Left renal pelvis (tissue), 4 donors: ENCODE measurements around the gene CFL1. TPM values are rescaled to one million over a fixed set of nuclear protein-coding genes. Genes with fewer than 3 reads are reported as not detected.
"Not testable (repeated sequence)": the region's sequence is repeated elsewhere in the genome, so short reads cannot be mapped to it uniquely, and the experiment has no call there.

Source experiments
- DNase-seq, 4 donors: peaks; one replicate each; pipeline ENCODE4 v3.0.0-alpha.2; 2013; ENCODE audit warnings: low read depth in 4 of 4, low spot score in 3 of 4
- polyA plus RNA-seq, 4 donors: library from polyadenylated mRNA; unstranded; fragments of 120-200 nt; gene quantifications; one replicate each; pipeline ENCODE4 v1.2.1, GENCODE V29; 2013; ENCODE audit not compliant: insufficient read length in 4 of 4

The CFL1 gene
- 100 to 1,000 TPM; 672 to 810 (median 730) TPM for polyA plus RNA-seq

DNA sequence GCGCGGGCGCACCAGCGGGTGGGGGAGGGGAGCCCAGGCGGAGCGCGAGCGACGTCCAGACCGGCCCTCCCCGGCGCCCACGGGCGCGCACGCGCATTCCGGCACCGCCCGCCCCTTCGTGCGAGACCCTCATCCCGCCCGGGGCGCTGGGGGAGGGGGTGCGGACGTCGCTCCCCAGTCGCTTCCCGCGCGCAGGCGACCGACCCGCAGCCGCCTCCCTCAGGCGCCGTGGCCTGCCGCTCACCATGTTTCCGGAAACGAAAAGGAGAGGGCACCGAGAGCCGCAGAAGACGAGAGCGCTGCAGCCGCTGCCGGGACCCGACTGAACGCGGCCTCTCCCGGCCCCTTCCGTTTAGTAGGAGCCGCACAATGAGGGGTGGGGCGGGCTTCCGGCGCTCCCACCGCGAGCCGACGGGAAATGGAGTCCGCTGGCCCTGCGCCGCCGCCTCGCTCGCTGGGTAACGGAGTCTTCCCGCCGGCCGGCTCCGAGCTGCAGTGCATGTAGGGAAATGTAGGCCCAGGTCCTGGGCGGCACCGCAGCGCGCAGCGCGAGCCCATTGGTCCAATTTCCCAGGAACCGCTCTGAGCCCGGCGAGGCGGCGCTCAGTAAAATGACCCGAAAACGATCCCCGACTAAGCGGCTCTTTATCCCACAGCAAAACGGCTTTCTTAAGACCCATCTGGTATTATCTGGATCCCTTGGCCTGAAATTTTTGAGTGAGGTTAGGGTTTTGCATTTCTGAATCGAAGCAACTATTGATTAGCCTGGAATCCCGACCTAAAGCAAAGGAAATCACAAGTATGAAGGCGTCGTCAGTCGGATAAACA, at the start of gene CFL1:
TSS of gene CFL1 (minus strand) at position 328 of the 828 bp plus-strand sequence. CDS start at position 247, 81 bp downstream.
- peak; percentile 87 to 92 (median 92) for DNase-seq

DNA sequence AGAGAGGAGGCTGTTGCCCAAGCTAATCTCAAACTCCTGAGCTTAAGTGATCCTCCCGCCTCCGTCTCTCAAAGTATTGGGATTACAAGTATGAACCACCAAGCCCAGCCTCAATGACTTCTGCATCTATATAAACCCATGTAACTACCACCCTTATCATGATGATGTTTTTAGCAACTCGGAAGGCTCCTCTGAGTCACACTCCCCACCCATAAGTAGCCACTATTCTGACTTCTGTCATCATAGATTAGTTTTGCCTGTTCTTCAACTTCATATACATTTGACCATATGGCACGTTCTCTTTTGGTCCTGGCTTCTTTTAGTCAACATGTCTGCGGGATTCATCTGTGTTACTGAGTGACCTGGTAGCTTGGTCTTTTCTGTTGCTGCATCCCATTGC, 48.6 kb upstream of the CFL1 start:
- DNase-seq, result no peak

DNA sequence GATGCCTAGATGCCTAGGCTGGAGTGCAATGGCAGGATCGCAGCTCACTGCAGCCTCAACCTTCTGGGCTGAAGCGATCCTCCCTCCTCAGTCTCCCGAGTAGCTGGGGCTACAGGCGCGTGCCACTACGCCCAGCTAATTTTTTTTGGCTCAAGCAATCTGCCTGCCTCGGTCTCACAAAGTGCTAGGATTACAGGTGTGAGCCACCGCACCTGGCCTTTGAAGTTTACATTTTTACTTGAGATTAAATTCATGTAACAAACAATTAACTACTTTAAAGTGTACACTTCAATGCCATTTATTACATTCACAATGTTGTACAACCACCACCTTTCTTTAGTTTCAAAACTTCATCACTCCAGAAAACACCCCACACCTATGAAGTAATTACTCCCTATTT, 45.7 kb upstream of the CFL1 start:
- no peak for DNase-seq

DNA sequence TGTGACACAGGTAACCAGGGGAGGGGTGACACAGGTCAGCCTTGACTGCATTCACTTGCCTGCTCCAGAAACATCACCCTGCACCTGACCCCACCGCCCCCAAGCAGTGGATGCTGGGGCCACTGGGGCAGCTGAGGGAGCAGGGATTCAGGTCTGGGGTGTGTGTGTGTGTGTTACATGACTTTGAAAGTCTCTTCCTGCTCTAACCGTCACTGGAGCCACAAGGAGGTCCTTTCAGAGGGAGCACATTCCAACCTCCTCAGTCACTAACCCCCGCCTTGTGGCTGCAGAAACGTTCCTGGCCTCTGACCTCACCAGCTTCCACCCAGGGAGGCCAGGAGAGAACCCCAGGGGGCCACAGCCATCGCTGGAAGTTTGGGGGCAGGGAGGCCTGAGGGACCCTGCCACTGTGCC, 45.1 kb upstream of the CFL1 start:
- no peak for DNase-seq

DNA sequence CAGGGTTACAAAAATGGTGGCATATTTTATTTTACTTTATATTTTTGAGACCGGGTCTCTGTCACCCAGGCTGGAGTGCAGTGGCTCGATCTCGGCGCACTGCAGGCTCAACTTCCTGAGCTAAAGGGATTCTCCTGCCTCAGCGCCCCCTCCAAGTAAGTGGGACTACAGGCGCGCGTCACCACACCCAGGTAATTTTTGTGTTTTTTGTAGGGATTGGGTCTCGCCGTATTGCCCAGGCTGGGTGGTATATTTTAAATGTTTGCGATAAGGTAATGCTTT, 42.9 kb upstream of the CFL1 start:
- DNase-seq, result no peak

DNA sequence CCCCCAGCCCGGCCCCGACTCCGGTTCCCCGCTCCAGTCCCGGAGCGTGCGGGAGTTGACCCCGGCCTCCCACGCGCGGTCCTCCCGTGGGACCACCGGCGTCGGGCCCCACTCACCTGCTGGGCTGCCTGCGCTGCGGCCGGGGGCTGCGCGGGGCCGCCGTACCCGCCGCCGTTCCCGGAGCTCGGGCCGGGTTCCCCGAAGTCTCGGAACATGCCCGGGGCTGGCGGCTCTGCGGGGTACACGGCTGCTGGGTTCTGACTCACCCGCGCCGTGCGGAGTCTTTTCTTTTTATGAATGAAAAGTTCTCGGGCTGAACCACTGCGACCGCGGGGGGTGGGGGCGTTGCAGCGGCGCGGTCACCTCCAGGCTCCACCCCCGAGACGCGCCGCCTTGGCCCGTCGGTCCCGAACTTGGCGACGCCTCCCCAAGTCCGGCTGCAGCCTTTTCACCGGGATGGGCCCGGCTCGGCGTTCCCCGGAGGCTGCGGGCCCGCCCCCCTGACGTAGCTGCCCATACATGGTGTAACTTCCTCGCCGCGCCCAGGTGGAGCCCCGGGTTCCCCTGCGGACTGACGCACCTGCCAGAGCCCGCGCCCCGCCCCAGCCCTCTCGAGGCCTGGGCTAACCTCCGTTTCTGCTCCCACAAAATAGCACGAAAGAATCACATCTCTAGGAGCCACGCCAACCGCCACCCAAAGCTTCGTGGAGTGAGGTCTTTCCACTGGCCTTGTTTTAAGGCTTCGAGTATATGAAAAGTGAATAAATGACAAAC, 42.3 kb upstream of the CFL1 start, which contains the start of gene FOSL1:
TSS of gene FOSL1 (minus strand) at position 264 of the 774 bp plus-strand sequence. CDS start at position 215, 49 bp downstream.
- DNase-seq, result no peak

DNA sequence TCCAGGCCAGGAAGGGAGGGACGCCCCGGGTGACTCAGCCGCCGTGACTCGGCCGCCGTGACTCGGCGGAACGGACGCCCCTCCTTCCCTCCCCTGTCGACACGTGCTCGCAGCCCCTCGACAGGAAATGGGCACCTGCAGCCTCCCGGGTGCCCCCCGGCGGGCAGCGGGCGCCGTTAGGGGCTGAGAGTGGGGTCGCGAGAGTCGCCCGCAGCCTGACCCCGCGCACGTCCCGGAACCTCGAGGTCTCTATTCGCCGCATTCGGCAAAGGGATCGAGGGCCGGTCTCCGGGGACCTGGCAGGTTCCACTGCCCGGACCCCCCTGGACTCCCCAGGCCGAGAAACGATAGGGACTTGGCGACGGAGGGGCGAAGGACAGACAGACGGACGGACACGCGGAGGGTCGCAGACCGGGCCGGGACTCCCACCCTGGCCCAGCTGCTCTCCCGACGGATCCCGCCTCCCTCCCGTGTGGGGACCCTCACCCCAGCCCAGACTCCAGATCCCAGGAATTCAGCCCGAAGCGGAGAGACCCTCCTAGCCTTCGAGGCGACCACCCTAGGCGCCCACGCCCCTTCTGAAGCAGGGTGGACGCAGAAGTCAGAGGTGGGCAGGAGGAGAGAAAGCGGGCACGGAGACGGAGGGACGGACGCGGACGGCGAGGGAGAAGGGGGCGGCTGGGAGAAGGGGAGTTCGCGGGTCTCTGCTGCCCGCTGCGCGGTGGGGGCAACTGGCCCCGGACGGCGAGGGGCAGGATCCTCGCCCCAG, 41.6 kb upstream of the CFL1 start:
- no peak for DNase-seq

DNA sequence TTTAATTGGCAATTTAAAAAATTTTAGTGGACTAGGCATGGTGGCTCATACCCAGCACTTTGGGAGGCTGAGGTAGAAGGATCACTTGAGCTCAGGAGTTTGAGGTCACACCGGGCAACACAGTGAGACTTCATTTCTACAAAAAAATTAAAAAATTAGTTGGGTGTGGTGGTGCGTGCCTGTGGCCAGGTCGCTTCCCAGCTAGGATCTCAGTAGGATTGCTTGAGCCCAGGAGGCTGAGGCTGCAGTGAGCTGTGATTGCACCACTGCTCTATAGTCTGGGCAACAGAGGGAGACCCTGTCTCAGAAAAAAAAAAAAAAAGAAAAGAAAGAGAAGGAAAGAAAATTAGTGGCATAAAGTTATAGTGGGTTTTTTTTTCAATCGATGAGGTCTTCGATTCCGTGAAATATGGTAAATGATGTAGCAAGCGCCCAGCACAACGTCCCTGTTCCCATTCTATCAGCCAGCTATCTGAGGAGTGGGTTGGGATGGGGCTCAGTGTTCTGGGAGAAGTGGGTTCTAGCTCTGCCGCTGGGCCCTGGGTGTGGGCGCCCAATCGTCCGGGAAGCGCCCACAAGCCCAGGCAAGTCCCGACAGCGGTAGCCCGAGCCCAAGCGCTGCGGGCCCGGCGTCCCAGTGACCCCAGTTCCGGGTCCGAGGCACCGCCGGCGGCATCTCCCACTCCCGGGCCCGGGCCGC, 40.8 kb upstream of the CFL1 start:
- DNase-seq, result no peak

DNA sequence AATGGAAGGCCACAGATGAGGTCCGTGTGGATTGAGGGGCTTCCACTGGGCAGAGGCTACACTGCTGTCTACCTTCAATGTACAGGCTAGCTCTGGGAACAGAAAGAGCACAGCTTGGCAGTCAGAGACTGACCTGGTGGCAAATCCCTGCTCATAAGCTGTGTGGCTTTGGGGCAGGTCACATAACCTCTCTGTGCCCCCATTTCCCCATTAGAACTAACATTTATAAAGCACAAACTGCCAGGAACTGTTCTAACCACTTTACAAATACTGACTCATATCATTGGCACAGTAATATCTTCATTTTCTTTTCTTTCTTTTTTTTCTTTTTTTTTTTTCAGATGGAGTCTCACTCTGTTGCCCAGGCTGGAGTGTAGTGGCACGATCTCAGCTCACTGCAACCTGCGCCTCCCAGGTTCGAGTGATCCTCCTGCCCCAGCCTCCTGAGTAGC, 39.1 kb upstream of the CFL1 start:
- DNase-seq, result no peak

DNA sequence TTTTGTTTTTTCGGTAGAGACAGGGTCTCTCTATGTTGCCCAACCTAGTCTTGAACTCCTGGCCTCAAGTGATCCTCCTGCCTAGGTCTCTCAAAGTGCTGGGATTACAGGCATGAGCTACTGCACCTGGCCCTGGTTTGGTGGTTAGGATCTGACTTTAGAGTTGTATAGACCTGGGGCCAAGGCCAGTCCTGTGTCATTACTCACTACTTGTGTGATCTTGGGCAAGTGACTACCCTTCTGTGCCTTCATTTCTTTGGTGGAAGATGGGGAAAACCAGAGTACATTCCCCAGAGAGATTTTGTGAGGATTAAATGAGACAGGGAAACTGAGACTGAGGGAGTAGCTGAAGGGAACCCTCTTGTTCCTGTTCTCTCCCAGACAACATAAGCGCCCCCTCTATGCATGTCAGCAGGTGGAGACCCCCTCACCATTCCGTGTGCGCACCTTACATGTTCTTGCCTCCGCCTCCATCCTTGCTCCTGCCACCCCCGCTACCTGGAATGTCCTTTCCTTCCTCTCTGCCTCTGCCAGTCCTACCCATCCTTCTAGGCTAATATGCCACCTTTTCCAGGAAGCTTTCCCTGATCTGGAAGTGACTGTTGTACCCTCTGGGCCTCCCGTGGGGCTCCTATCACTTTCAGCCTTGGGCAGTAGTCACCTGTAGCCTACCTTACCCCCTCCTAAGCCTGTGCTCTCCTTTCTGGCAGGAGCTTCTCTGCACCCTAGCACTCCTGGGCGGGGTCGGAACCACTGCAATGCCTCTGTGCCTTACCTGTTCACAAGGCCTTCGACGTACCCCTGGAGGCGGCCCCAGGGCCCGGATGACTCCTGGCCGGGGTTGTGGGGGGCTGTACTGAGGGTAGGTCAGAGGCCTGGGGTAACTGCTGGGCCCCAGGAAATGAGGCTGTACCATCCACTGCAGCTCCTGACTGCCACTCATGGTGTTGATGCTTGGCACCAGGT, 38.3 kb upstream of the CFL1 start:
- no peak for DNase-seq

DNA sequence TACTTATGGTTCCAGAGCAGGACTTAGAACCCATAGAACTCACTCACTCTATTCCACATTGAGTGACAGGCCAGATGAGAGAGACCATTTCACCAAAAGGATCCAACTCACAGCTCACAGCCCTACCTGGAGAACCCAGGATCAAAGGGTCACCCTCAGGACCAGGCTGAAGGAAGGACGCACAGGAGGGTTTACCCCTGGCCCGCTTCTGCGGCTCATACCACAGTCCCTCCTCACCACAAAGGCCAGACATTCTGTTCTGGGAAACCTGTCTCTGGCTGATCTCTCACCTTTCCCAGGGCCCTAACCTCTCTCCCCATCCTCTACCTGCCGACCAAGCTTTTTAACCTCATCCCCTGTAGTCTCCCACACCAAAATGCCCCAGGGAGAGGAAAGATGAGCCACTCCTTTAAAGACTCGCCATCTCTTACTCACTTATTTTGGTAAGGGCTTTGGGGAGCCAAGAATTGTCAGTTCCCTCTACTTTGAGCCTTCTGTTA, 37.6 kb upstream of the CFL1 start:
- DNase-seq, result no peak

DNA sequence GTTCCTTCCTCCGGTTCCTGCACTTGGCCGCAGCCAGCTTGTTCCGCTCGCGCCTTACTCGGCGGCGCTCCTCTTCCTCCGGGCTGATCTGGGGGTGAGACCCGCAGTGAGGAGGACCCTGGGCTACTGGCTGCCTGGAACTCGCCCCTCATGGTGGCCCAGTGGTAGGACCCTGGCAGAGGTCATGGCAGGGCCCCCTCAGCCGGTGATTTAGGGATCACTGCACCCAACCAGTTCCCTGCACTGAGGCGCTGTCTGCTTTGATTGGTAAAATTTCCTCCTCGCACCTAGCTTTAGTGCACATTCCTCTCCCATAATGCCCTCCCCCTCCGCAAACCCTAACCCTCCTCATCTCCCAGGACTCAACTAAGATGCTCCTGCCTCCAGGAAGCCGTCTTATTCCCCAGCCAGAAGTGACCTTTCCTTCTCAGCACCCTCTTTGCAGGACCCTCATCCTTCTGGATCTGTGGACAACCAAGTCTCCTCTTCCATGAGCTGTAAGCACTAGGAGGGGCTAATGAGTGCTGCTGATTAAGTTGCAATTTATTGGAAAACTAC, 36.1 kb upstream of the CFL1 start:
- no peak for DNase-seq

DNA sequence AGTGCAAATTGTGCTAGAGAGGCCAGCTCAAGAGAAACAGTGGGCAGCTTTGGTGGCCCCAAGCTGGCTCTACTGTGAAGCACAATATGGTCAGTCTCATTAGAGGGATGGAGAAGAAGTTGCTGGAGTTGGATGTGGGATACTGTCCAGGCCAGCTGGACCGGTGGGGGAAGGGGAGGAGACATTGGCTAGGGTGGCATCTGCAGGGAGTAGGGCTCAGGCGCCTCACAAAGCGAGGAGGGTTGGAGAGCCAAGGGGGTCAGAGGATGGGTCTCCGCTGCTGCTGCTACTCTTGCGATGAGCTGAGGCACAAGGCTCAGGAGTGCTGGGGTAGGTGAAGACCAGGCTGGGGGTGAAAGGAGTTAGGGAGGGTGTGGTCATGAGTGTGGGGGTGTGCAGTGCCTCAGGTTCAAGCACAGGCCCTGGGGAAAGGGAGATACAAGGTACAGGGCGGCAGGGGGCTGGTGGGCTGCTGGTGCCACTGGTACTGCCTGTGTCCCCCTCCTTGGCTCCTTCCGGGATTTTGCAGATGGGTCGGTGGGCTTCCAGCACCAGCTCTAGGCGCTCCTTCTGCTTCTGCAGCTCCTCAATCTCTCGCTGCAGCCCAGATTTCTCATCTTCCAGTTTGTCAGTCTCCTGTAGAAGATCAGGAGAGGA, 34.8 kb upstream of the CFL1 start:
- DNase-seq, result no peak

DNA sequence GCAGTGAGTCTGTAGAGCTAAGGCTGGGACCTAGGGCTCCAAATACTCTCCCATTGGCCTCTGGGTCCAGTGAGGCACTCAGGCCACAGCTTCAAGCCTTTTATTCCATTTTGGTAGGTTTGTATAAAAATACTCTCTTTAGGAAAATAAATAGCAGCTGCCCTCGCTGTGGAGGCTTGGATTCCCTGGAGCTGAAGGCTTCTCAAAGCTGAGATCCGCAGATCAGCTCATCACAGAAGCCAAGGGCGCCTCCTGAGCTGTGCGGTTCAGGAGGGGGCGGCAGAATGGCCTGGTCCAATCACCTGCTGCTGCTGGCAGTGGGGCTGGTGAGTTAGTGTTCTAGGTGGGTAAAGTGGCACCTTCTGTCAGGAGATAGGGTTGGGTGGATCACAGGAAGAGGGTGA, 34.2 kb upstream of the CFL1 start:
- DNase-seq, result not testable (repeated sequence)

DNA sequence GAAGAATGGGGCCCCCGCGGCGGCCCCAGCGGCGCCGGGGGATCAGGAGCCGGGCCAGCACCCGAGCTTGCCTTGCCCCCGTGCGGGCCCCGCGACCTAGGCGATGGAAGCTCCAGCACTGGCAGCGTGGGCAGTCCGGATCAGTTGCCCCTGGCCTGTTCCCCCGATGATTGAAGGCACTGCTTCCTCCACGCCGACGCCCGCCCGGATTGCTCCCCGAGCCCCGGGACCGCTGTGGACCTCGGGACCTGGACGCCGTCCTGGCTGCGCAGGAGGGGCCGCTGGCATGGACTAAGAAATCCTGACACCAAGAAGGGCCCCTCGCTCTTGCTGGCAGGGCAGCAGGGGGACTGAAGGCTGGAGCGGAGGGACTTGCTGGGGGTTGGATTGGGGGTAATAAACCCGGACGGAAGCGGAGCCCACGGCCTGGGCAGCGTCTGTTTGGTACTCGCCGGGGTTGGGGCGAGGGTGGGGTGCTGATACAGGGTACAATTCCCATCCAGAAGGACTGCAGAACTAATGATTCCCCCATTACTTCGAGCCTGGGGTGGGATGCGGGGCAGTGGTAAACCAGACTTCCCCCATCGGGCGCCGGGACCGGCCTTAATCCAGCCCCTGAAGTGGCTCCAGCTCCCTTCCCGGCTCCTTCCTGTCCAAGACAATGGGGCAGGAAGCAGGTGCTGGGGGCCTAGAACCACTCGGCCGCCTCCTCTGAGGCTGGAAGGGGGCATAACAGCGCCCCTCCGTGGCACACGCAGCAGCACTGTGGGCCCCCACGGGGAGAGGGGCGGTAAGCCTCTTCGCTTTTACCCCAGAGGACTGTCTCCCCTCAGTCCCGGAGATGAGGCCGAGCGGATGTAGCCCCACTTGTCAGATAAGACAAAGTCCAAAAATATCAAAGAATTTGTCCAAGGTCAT, 33.5 kb upstream of the CFL1 start:
- no peak for DNase-seq

DNA sequence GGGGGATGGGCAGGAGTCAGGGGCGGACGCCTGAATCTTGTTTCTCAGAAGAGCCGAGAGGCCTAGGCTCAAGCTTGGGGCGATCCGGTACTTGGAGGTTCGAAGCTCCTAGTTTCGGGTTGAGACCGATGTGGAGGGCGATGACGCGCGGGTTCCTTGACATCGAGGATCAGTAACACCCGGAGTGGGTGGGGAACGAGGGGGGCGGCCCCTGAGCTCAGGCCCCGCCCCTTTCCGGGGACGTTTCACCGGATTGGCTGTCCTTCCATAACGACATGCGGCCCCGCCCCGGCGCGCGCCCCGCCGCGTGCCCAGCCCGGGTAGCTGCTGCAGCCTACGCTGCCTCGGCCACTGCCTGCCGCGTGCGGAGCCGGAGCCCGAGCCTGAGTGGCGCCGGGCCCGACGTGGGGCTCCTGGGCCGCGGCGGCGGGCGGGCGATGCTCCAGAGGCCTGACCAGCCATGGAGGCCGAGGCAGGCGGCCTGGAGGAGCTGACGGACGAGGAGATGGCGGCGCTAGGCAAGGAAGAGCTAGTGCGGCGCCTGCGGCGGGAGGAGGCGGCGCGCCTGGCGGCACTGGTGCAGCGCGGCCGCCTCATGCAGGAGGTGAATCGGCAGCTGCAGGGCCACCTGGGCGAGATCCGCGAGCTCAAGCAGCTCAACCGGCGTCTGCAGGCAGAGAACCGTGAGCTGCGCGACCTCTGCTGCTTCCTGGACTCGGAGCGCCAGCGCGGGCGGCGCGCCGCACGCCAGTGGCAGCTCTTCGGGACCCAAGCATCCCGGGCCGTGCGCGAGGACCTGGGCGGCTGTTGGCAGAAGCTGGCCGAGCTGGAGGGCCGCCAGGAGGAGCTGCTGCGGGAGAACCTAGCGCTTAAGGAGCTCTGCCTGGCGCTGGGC, 32.6 kb upstream of the CFL1 start, which contains the start of gene CCDC85B:
TSS of gene CCDC85B (plus strand) at position 350 of the 895 bp plus-strand sequence. CDS start at position 461, 111 bp downstream.
- peak; percentile 85 to 92 (median 92) for DNase-seq
